HG03064 (cell line): Measurements from ENCODE around the gene HSDL1.
A peak's percentile ranks its signal among the peaks of the same experiment; 100 is the strongest.

Experiments used
- ATAC-seq: cut with Tn5 transposase; IDR thresholded peaks from one replicate; pipeline ENCODE4 v1.9.1; 2021; ENCODE audit warnings: low read depth; ENCODE audit not compliant: unreplicated experiment

The HSDL1 gene

DNA sequence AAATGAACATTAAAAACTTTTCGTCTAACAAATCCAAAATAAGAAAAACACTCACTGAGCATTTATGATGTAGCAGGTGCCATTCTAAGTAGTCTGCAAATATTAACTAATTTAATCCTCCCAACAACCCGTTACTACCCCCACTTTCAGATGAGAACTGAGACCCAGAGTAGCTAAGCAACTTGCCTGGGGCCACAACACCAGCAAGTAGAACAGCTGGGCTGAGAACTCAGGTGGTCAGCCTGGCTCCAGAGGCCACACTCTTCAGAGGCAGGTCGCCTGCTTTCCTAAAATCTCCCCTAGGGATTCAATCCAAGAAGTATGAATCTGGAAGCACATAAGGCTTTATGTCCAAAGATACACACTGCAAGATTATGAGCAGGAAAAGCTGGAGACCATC is 34.5 kb downstream of the HSDL1 start:
- ATAC-seq = no peak

DNA sequence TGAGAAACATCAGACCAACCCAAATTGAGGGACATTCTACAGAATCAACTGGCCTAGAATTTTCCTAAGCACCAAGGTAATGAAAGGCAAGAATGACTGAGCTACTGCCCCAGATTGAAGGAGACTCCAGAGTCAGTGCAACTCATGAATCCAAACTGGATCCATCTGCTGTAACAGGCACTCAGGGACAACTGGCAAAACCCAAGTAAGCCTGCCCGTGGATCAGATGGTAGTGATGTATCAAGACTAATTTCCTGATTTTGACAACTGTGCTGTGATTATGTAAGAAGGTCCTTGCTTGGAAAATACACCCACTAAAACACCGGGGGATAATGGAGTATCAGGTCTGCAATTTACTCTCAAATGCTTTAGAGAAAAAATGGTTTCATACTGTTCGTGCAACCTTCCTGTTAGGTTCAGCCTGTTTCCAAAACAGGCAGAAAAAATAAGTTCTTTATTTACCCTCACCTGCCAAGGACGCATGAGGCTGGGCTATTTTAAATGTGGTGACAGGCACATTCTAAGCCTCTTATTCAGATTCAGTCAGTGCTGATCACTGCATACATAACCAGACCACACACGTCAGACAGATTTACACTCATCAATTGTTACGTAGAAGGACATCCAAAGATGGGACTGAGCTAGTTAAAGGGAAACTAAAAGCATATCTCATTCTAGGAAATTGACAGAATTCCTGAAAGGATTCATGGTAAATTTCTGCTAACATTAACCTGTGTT is 35.2 kb downstream of the HSDL1 start:
- no peak for ATAC-seq

DNA sequence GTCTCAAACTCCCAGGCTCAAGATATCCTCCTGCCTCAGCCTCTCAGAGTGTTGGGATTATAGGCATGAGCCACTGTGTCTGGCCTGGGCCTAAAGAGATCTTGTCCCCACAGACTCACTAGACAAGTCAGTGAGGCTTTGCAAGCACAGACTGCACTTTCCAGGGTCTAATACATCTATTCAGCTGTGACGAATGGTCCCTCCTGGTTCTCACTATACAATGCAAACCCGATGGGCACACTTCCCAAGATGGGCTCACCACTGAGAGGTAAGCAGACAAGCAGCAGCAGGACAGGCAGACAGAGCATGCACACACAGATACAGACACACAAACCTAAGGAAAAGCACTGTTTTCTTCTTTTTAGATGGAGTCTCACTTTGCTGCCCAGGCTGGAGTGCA is 37.1 kb downstream of the HSDL1 start:
- ATAC-seq = no peak

DNA sequence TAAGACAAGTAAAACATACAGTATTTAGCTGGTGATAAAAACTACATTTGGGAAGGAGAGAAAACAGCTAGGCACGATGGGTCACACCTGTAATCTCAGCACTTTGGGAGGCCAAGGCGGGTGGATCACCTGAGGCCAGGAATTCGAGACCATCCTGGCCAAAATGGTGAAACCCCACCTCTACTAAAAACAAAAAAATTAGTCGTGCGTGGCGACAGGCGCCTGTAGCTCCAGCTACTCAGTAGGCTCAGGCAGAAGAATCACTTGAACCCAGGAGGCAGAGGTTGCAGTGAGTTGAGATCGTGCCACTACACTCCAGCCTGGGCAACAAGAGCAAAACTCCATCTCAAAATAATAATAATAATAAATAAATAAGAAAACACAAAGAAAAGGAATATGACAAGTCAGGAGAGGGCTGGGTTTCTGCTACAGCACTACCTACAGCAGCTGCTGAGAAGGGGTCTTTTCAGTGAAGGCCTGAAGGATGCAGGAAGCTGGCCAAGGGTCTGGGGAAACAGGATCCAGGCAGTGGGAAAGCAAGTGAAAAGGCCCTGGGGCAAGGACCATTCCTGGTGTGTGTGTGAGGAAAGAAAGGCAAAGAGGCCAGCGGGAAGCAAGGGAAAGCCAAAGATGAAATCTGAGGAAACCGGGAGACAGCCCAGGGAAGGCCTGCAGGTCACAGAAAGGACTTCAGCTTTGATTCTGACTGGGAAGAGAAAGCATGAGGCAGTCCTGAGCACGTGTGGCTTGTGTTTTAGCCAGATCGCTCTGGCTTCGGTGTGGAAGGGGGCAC is 38.8 kb downstream of the HSDL1 start:
- ATAC-seq = no peak

DNA sequence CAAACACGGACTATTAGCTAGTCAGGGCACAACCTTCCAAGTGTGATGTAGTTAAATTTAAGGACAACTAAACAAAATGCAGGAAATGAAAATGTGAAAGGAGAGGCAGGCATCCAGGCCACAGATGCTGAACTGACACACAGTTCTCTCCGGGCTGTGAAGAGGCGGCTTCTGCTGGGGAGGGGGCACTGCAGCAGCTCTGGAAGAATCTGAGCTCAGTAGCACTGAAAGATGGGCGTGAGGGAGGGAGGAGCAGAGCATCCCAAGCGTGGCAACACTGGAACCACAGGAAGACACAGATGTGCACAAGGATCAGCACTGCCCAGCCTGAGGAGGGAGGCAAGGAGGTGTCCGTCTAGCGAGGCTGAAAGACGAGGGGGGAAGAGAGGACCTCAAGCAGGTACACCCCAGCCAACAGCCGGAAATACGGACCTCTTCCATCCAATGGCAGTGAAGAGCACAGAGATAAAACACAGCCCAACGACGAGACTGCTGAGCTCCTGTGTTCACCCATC is 39.6 kb downstream of the HSDL1 start:
- no peak for ATAC-seq

GRCh38 chr16:84104231-84104630 is 40.7 kb downstream of the HSDL1 start:
- ATAC-seq = no peak

- no peak for ATAC-seq
Measured at GRCh38 chr16:84103678-84104077, 41.3 kb downstream of the HSDL1 start.

- ATAC-seq = no peak
Measured at GRCh38 chr16:84098939-84099338, 46.0 kb downstream of the HSDL1 start.

GRCh38 chr16:84096447-84097005 is 48.5 kb downstream of the HSDL1 start:
- no peak for ATAC-seq

GRCh38 chr16:84095466-84095865 is 49.5 kb downstream of the HSDL1 start:
- no peak for ATAC-seq

DNA sequence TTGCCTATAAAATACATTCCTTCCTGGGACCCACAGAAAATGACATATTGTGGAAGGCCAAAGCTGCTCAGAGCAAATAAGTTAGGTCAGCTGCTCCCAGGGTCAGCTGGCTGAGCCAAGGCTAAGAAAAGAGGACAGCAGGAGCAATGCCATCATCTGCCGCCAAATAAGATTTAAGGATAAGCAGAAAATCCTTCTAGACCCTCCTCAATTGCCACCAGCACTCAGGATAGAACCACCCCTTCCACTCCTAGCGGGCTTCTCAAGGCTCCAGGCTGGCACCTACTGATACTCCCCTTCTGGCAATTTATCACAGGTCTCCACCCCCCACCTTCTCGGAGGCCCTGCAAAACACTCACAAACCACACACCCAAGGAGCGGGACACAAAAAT is 51.1 kb downstream of the HSDL1 start:
- ATAC-seq = no peak

- ATAC-seq = no peak
Measured at GRCh38 chr16:84093120-84093878, 51.7 kb downstream of the HSDL1 start.

- no peak for ATAC-seq
Measured at GRCh38 chr16:84091460-84091859, 53.5 kb downstream of the HSDL1 start.

DNA sequence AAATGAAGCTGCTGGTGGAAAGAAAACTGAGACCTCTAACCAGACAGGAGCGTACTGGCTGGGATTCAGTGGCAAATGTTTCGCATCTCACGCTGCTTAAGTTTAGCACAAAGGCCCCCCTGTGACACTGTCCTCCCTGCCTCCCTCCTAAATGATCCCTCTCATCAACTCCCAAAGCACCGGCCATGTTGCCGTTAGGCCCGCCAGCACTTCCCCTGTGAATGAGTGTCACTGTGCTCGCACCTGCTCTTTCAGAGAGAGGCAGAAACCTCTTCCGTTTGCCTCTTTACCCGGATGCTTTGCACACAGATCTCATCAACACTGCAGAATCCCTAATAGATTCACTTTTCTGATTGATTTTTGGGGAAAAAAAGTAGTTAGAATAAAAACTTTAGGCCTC is 54.8 kb downstream of the HSDL1 start:
- ATAC-seq = no peak

DNA sequence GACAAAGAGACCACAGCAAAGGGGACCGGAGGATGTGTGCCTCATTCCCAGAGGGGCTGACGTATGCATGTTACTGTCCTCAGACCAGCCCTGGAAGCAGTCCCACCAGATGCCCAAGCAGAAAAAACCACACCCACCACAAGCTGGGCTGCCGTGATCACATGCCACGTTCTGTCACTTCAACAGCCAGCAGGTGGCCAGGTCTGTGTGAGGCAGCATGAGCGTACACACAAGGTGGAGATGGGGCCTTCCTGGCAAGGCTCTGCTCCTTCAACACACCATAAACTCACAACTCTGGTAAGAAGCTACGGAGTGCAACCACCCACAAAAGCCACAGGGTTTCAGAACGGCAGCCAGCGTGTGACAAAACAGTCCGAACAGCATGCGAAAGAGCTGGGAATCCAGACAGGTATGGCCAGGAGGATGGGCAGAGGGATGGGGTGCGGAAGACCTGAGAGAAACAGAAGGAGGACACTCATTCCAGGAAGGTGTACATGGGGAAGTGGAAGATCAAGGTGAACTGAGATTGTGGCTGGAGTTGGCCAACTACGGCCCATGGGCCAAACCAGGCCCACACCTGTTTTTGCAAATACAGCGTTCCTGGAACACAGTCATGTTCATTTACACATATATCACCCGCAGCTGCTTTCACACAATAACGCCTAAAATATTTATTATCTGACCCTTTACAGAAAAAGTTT is 56.1 kb downstream of the HSDL1 start:
- ATAC-seq = peak; percentile 68

DNA sequence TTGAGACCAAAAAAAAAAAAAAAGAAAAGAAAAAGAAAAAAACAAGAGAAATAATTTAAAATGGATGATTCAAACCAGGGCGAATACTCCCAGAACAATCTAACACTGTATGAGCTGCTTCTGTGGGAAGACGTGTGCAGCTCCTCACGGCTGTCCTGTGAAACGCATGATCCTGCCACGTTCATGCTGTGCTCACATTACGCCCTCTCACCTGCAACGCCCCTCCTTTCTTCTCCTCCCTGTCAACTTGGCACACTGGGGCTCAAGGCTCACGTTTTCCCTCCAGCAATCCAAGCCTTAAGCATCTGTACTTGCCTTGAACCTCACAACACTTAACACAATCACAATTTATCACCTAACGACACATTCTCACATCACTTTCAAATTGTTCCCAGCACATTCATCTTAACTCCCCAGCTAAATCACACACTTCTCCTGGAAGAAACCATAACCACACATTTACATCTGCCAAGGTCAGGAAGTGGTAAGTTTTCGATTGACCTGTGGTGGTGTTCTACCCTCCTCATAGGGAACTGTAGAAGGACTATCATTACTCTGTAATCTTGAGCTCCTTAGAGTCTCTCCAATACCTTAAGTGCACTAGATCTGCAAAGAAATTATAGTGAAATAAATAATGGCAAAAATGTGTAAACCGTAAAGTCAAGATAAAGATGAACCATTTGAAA is 57.4 kb downstream of the HSDL1 start:
- no peak for ATAC-seq

DNA sequence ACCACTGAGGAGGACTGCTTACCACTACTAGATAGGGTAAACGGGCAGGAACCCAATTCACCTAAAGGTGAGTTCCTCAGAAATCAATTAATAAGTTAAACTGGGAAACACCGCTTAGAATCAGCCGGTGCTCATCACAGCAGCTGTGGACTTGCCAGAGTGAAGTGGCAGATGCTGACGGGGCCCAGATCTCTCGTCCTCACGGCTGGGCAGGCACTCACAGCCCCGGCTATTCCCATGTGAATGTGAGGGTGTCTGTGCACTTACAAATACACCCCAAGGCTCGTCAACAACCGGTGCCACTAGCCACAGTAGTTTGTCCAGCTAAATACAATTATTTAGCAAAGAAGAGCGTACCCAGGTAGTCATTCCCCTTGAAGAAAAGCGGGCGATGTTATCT is 58.0 kb downstream of the HSDL1 start:
- no peak for ATAC-seq

DNA sequence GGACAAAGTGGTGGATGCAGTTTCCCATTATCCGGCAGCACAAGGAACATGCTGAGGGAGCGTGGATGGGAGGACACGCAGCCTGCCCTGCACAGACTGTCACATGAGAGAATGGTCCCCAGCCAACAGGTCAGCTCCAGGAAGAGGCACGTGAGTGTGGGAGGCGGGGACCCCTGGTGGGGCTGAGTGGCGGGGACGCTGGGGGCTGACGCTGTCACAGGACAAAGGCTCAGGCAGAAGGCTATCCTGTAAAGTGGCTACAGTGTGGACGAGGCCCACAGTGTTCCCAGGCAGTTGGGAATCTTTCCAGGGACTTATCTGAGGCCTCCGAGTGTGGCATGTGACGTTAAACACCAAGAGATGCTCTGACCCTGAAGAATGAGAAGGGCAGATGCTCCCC is 58.6 kb downstream of the HSDL1 start:
- no peak for ATAC-seq

DNA sequence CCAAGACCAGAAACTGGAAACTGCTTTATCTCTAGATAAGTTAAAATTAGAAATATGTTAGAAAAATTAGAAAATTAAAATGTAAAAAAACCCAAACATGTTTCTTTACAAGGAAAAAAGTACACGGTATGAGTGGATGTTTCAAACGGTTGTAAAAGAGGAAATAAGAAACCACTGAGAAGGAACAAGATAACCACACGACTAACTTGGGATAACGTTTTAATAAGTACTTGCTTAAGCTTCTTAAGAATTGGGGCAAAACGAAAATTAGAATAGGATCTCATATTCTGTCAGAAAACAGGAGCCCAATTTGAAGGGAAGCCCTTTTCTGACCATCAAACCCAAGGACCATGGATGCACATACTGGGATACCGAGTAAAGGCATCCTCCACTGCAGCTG is 59.2 kb downstream of the HSDL1 start:
- ATAC-seq = no peak

DNA sequence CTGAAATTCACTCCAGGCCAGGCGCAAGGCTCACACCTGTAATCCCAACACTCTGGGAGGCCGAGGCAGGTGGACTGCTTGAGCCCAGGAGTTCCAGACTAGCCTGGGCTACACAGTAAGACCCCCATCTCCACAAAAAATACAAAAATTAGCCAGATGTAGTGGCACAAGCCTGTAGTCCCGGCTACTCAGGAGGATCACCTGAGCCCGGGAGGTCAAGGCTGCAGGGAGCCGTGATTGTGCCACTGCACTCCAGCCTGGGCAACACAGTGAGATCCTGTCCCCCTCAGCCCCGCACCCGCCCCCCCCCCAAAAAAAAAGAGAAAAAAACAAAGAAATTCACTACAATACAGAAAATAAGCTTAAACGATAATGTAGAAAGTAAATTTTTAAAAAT is 59.7 kb downstream of the HSDL1 start:
- ATAC-seq = no peak
